AG04449 (cell line): ENCODE data around the gene HID1.
A peak's percentile ranks its signal among the peaks of the same experiment; 100 is the strongest.

Experiments used
- CTCF ChIA-PET: fragments of 350-600 bp; formaldehyde crosslinking; extraction: SDS; loops from one replicate; lab custom pipeline; 2021; ENCODE audit warnings: antibody characterized with exemption; lab: Yijun Ruan, JAX
- POLR2A ChIA-PET: fragments of 400-600, 350-600 bp; formaldehyde crosslinking; extraction: SDS; loops from one replicate; lab custom pipeline; 2020; ENCODE audit warnings: antibody characterized with exemption, inconsistent platforms; lab: Yijun Ruan, JAX
- DNase-seq: peaks from one replicate; pipeline ENCODE4 v3.0.0-alpha.2; 2010; ENCODE audit warnings: low read depth, low spot score
- H3K4me3 ChIP-seq: 2 replicates; pipeline ENCODE4 v1.5.1; 2011; ENCODE audit warnings: low read depth, mild to moderate bottlenecking, control low read depth, low read length
- TF ChIP-seq, protein P1 (sequence below): IDR thresholded peaks from one replicate; pipeline ENCODE4 v1.5.1; 2011; ENCODE audit warnings: mild to moderate bottlenecking, moderate library complexity, low read length, control low read depth, inconsistent platforms; ENCODE audit not compliant: insufficient read depth; ENCODE audit errors: missing control alignments

Gene HID1

DNA sequence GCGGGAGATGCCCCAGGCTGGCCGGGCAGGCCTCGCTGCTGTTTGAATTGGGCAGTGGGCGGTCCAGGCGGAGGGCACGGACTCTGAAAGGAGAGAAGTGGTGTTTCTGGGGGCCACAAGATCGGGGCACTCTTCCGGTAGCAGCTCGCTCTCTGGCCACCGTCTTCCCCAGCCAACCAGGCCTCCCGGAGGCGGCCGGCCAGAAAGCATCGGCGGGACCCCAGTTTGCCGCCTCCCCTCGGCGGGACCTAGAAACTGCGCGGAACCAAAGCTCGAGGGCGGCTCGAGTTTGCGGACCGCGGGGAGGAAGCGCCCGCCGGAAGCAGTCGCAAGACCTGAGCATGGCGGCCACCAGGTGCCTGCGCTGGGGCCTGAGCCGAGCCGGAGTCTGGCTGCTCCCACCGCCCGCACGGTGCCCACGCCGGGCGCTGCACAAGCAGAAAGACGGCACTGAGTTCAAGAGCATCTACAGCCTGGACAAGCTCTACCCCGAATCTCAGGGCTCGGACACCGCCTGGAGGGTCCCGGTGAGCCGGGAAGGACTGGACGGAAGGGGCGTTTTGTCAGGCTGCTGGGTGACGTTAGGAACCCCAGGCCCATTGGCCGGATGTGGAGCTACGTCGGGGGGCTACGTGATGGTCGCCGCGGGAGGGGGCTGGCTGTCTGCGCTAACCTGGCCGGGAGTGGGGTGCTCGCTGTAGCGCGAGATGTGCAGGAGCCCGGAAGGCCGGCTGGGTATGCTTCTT is 40.0 kb upstream of the HID1 start, which contains the start of gene MRPL58:
TSS of gene MRPL58 (plus strand) at position 325 of the 746 bp plus-strand sequence. CDS start at position 342, 17 bp downstream.
- ChIA-PET POLR2A (interaction anchor here (0.9 to 3.3 kb wide), 12 partner anchors 10 to 142 kb away, joined by 3 to 45 read pairs (median 4); partner anchors contain the start of genes ATP5PD, CDR2L, JPT1 and KCTD2), CTCF (interaction anchor here (0.6 to 5.0 kb wide), 26 partner anchors 10 to 267 kb away, joined by 3 to 74 read pairs (median 4); partner anchors contain the start of genes CDR2L, NT5C, OTOP2 and USH1G)
- no peak for DNase-seq
- peak within 1 kb of the TSS; percentile 86 for H3K4me3 ChIP-seq
- TF ChIP-seq, protein P1, sequence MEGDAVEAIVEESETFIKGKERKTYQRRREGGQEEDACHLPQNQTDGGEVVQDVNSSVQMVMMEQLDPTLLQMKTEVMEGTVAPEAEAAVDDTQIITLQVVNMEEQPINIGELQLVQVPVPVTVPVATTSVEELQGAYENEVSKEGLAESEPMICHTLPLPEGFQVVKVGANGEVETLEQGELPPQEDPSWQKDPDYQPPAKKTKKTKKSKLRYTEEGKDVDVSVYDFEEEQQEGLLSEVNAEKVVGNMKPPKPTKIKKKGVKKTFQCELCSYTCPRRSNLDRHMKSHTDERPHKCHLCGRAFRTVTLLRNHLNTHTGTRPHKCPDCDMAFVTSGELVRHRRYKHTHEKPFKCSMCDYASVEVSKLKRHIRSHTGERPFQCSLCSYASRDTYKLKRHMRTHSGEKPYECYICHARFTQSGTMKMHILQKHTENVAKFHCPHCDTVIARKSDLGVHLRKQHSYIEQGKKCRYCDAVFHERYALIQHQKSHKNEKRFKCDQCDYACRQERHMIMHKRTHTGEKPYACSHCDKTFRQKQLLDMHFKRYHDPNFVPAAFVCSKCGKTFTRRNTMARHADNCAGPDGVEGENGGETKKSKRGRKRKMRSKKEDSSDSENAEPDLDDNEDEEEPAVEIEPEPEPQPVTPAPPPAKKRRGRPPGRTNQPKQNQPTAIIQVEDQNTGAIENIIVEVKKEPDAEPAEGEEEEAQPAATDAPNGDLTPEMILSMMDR = peak; percentile 70

DNA sequence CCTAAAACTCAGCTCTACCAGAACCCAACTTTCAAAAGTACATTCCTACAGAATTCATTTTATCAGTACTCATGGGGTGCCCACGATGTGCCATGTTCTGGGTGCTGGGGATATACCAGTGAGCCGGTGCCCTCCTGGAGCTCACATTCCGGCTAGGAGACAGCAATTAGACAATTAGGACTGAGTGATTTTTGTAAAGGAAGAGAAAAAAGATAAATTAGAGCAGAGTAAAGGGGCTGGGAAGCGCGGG is 39.5 kb upstream of the HID1 start:
- ChIA-PET POLR2A (interaction anchor here (0.9 to 3.3 kb wide), 10 partner anchors 9 to 51 kb away, joined by 3 to 45 read pairs (median 6); partner anchors contain the start of genes ATP5PD, CDR2L and KCTD2), CTCF (interaction anchor here (0.8 to 5.0 kb wide), 21 partner anchors 9 to 266 kb away, joined by 3 to 74 read pairs (median 5); partner anchors contain the start of genes CDR2L, OTOP2 and USH1G)
- DNase-seq = no peak
- TF ChIP-seq, protein P1 = no peak
- peak overlapping the region; percentile 86 for H3K4me3 ChIP-seq

DNA sequence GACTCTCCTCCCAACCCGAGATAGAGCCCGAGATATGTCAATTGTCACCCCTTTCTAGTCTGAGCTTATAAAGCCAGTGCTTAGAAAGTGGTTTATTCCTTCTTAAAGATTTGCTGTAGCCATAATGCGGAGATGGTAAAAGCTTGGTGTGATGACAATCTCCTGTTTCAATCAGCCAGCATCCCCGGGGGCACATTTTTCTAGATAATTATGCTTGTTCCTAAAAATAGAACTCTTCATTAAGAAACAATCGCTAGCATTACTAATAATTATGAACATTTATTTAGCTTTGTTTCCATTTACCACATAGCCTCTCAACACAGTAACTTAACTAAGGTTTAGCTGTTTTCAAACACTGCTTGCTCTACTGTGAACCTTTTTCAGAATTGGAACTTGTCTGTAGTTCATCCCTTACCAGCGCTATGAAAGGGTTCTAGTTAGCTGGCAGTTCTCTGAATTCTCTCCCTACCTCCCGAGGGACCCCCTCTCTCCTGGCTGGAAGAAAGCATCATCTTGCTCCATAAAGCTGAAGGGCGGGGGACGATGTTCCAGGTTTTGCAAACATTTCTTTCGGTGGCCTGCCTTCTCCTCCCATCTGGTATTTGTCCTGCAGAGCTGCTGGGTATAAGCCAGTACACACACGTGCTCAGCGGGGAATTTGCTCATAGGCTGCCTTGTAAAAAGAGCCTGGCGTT is 39.0 kb upstream of the HID1 start:
- TF ChIP-seq, protein P1 = no peak
- DNase-seq = no peak
- ChIA-PET CTCF (interaction anchor here (0.8 to 5.0 kb wide), 22 partner anchors 9 to 266 kb away, joined by 3 to 74 read pairs (median 5); partner anchors contain the start of genes CDR2L, OTOP2 and USH1G), POLR2A (interaction anchor here (0.9 to 3.3 kb wide), 11 partner anchors 9 to 50 kb away, joined by 3 to 45 read pairs (median 5); partner anchors contain the start of genes ATP5PD, CDR2L and KCTD2)
- H3K4me3 ChIP-seq = peak overlapping the region; percentile 86

DNA sequence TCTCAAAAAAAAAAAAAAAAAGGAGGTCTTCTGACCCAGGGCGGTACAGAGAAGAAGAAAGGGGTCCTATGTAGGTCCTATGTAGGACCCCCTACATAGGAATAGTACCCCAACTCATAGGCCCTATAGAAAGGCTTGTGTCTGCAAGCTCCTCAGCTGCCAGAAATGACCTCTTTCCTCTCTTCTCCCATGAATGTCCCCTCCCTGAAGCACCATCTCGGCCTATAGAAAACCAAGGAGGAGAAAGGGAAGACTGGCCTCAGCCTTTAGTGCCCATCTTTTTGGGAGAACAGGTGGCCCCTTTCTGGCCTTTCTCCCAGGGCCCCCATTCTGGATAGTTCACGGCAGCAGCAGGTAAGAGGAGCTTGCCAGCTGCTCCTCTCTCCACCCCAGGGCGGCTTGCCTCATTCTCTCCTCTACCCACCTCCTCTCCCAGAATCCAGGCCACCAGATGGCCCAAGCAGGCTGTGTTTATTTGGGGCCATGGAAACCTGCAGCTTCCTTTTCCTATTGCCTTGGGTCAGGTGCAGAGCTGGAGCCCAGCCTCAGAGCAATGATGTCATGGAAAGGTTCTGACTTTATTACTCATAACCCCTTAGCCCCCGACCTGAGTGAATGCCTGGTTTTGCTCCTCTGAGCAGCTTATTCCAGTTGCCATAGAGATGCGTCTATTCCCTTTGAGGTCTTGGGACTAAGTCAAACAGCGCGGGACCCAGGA is 38.3 kb upstream of the HID1 start:
- DNase-seq = no peak
- TF ChIP-seq, protein P1 = no peak
- ChIA-PET CTCF (interaction anchor here (0.8 to 5.0 kb wide), 13 partner anchors 8 to 189 kb away, joined by 3 to 74 read pairs (median 13); partner anchors contain the start of gene CDR2L), POLR2A (interaction anchor here (1.0 to 3.3 kb wide), 4 partner anchors 20 to 37 kb away, joined by 3 to 45 read pairs (median 4); partner anchors contain the start of gene CDR2L)
- no peak overlapping the region for H3K4me3 ChIP-seq

DNA sequence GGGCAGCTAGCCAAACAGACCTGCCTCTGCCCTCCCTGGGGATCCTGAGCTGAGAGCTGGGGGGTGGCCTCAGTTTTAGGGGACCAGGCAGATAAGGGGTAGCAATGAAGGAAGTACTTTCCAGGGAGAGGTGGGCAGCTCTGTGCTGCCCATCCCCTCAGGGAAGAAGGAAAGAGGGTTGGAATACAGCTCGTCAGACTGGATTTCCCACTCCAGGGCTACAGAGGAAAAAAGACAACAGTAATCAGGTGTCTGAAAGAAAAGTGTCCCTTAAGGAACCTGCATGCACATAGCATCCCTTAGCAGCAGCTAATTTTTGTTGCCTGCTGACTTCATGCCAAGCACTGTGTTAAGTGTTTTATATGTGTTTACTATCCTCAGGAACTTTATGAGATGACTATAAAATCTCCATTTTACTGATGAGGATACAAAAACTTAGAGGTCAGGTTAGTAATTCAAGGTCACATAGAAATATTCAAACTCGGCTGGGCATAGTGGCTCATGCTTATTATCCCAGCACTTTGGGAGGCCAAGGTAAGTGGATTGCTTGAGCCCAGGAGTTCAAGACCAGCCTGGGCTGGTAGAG is 36.7 kb upstream of the HID1 start:
- CTCF ChIA-PET = interaction anchor here (1.5 to 5.0 kb wide), 2 partner anchors 20 to 47 kb away, joined by 4 to 46 read pairs; partner anchors contain the start of gene CDR2L
- POLR2A ChIA-PET = interaction anchor here (0.6 to 1.0 kb wide), 2 partner anchors 22 to 208 kb away, joined by 3 read pairs; partner anchors contain the start of gene CDR2L
- TF ChIP-seq, protein P1 = no peak
- H3K4me3 ChIP-seq = no peak overlapping the region
- DNase-seq = no peak
